Stomach (tissue), 4 donors: Measurements from ENCODE around the gene ADAMTS13.

ENCODE experiments used
- CTCF ChIP-seq, 7 experiments: fragments of 450-650 bp in 4 of 7; fragments of 200-600 bp in 3 of 7; sonication (generic) in 3 of 7; IDR thresholded peaks; one replicate each; pipeline ENCODE4 v1.5.1; 2016 to 2019; ENCODE audit warnings: antibody characterized with exemption in 7 of 7, control low read depth in 2 of 7, mild to moderate bottlenecking in 1 of 7
- POLR2A ChIP-seq, 4 donors: fragments of 450-650 bp; IDR thresholded peaks; one replicate each; pipeline ENCODE4 v1.6.1; 2016; ENCODE audit warnings: antibody characterized with exemption in 4 of 4, control low read depth in 2 of 4, mild to moderate bottlenecking in 1 of 4, moderate library complexity in 1 of 4

DNA sequence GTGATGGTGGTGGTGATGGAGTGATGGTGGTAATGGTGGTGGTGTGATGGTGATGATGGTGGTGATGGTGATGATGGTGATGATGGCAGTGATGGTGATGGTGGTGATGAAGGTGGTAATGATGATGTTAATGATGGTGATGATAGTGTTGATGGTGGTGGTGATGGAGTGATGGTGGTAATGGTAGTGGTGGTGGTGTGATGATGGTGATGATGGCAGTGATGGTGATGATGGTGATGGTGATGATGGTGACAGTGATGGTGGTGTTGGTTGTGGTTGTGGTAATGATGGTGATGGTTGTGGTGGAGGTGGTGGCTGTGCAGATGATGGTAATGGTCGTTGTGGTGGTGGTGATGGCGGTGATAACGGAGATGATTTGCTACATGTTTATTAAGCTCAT, 38.7 kb upstream of the ADAMTS13 start:
- no peak for TF ChIP-seq POLR2A (IDR thresholded peaks at IDR 0.05)
- no peak for TF ChIP-seq CTCF (IDR thresholded peaks at IDR 0.05)
